Putamen (tissue), 1 donor: Measurements from ENCODE around the gene RPS8.
"Not testable (repeated sequence)": the region's sequence is repeated elsewhere in the genome, so short reads cannot be mapped to it uniquely, and the experiment has no call there.

Source experiments
- DNase-seq: peaks from one replicate; pipeline ENCODE4 v3.0.0-alpha.2; 2016; ENCODE audit warnings: low spot score

RPS8 gene

GRCh38 chr1:44820328-44821239 lies 45.2 kb downstream of the RPS8 start:
- DNase-seq, result no peak

- DNase-seq, result no peak
Observed at GRCh38 chr1:44821240-44821715, 45.9 kb downstream of the RPS8 start.

GRCh38 chr1:44822131-44822701 lies 46.9 kb downstream of the RPS8 start:
- DNase-seq, result no peak

- no peak for DNase-seq
Observed at GRCh38 chr1:44822981-44823451, 47.7 kb downstream of the RPS8 start.

GRCh38 chr1:44824392-44824791 lies 49.1 kb downstream of the RPS8 start:
- DNase-seq, result not testable (repeated sequence)

- peak; percentile 35 for DNase-seq
Observed at GRCh38 chr1:44826375-44827196, 51.2 kb downstream of the RPS8 start.

GRCh38 chr1:44827197-44828002 lies 52.1 kb downstream of the RPS8 start:
- DNase-seq, result no peak

- no peak for DNase-seq
Observed at GRCh38 chr1:44828003-44828651, 52.8 kb downstream of the RPS8 start.
